Measurements from ENCODE around the gene HOXC9.

DNA sequence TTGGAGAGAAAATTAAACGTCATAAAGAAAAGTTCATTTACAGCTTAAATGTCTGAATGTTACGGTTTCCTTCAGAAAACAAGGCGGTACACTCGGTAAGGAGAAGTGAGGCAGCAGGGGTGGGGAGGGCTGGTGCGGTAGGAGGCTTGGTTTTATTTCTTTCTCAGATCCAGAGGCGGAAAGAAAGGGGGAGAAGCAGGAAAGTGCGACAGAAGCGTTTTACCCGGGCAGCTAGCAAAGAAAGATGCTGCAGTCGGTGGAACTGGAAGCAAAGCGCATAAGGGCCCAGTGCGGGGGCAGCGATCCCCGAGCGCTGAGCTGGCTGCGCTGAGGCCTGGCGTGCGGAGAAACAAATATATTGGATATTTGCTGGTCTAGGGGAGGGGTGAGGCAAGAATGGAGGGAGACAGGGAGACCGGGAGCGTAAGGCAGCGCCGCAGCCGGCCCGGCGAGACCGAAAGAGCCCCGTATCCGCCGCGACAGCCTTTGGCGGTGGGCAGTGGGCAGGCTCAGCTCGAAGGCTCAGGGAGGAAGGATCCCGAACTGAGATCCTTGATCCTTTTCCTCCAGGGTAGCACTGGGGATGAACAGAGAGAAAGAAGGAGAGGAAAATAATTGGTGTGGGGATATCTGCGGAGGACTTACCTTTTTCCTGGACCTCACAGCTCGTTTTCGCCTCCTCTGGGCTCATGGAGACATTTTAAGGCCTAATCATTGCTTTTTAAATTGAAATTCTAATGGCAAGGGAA is 33.4 kb upstream of the HOXC9 start:
- TF ChIP-seq, protein P1, sequence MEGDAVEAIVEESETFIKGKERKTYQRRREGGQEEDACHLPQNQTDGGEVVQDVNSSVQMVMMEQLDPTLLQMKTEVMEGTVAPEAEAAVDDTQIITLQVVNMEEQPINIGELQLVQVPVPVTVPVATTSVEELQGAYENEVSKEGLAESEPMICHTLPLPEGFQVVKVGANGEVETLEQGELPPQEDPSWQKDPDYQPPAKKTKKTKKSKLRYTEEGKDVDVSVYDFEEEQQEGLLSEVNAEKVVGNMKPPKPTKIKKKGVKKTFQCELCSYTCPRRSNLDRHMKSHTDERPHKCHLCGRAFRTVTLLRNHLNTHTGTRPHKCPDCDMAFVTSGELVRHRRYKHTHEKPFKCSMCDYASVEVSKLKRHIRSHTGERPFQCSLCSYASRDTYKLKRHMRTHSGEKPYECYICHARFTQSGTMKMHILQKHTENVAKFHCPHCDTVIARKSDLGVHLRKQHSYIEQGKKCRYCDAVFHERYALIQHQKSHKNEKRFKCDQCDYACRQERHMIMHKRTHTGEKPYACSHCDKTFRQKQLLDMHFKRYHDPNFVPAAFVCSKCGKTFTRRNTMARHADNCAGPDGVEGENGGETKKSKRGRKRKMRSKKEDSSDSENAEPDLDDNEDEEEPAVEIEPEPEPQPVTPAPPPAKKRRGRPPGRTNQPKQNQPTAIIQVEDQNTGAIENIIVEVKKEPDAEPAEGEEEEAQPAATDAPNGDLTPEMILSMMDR (IDR thresholded peaks at IDR 0.05 in 4 of 5, conservative IDR thresholded peaks at IDR 0.05 in 1 of 5) = no peak
- no peak for TF ChIP-seq POLR2A (IDR thresholded peaks at IDR 0.05)
